Esophagus squamous epithelium (tissue), 5 donors: ENCODE results near the gene DNAH1. TPM values are rescaled to one million over a fixed set of nuclear protein-coding genes. Genes with fewer than 3 reads are reported as not detected.

ENCODE experiments used
- DNase-seq: peaks from one replicate; lab custom pipeline; 2025; lab: John Stamatoyannopoulos, UW
- H3K27ac ChIP-seq, 4 donors: fragments of 200-600 bp; sonication (generic); one replicate each; pipeline ENCODE4 v1.5.1; 2016 to 2019; ENCODE audit warnings: mild to moderate bottlenecking in 1 of 4
- H3K27me3 ChIP-seq, 4 donors: fragments of 200-600 bp; sonication (generic); 1 replicate in 3 of 4; 2 replicates in 1 of 4; pipeline versions ENCODE4 v1.5.1 to v1.6.0; 2017 to 2021; ENCODE audit warnings: antibody characterized with exemption in 1 of 4
- H3K36me3 ChIP-seq, 3 donors: fragments of 200-600 bp; sonication (generic); one replicate each; pipeline ENCODE4 v1.5.1; 2016 to 2019
- H3K4me1 ChIP-seq, 3 donors: fragments of 200-600 bp; sonication (generic); one replicate each; pipeline ENCODE4 v1.5.1; 2017 to 2019
- H3K4me3 ChIP-seq, 4 donors: fragments of 200-600 bp; sonication (generic); 1 replicate in 3 of 4; 2 replicates in 1 of 4; pipeline ENCODE4 v1.5.1; 2016 to 2019; ENCODE audit warnings: mild to moderate bottlenecking in 2 of 4, moderate library complexity in 1 of 4
- H3K9me3 ChIP-seq, 3 donors: fragments of 200-600 bp; sonication (generic); one replicate each; pipeline ENCODE4 v1.5.1; 2016 to 2019
- POLR2A ChIP-seq, 4 donors: fragments of 450-650 bp; IDR thresholded peaks; one replicate each; pipeline ENCODE4 v1.6.1; 2017; ENCODE audit warnings: antibody characterized with exemption in 4 of 4, mild to moderate bottlenecking in 4 of 4, moderate library complexity in 3 of 4
- WGBS, 2 donors: methylation state at CpG; one replicate each; pipeline ENCODE4 v1.1.5; 2018; 5-methylcytosine and 5-hydroxymethylcytosine counted together
- intact Hi-C: fragments of 100-400 bp; cut with DNase I; formaldehyde crosslinking; loops from one replicate; pipeline ENCODE4 v1.15.0; 2022
- total RNA-seq, 4 donors: library from RNA; depleted of rRNA; stranded (reverse); fragments of >200 nt; gene quantifications; one replicate each; pipeline ENCODE4 v1.1.0, GENCODE V29; 2016
- TF ChIP-seq, protein P1 (sequence below), 6 experiments: fragments of 450-650 bp in 4 of 6; fragments of 200-600 bp in 2 of 6; sonication (generic) in 2 of 6; IDR thresholded peaks; one replicate each; pipeline ENCODE4 v1.5.1; 2016 to 2019; ENCODE audit warnings: antibody characterized with exemption in 6 of 6, mild to moderate bottlenecking in 4 of 6, moderate library complexity in 4 of 6
- donor health status: DM: yes; HTN: yes; CAD: no.

The DNAH1 gene
- total RNA-seq, 4 donors from 2014 or later, result 1.3 to 5.9 (median 1.9) TPM

DNA sequence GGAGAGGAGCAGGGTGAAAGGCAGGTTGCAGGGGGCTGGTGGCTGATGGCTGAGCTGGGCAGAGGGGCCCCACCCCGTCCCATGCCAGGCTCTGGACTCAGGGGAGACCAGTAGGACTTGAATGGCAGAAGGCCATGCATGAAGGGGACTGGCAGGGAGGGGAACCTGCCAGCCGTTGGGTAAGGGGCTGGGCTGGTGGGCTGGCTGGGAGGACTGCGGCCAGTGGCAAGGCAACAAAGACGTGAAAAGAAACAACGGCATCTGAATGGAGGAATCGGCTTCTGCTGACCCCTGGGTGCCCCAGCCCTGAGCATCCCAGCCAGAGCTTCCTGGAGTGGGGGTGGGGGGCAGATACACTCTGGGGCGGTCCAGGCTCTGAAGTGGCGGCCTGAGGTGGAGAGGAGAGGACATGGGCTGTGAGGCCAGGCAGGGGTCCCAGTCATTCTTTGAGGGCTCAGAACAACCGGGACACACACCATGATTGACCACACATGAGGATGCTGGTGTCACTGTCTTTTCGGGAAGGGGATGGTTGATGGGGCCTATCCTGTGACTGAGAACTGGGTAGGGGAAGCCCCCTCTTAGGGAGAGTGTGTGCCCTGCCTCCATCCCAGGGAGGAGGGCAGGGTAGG lies 16.8 kb upstream of the DNAH1 start:
- DNase-seq, result no peak
- TF ChIP-seq, protein P1, sequence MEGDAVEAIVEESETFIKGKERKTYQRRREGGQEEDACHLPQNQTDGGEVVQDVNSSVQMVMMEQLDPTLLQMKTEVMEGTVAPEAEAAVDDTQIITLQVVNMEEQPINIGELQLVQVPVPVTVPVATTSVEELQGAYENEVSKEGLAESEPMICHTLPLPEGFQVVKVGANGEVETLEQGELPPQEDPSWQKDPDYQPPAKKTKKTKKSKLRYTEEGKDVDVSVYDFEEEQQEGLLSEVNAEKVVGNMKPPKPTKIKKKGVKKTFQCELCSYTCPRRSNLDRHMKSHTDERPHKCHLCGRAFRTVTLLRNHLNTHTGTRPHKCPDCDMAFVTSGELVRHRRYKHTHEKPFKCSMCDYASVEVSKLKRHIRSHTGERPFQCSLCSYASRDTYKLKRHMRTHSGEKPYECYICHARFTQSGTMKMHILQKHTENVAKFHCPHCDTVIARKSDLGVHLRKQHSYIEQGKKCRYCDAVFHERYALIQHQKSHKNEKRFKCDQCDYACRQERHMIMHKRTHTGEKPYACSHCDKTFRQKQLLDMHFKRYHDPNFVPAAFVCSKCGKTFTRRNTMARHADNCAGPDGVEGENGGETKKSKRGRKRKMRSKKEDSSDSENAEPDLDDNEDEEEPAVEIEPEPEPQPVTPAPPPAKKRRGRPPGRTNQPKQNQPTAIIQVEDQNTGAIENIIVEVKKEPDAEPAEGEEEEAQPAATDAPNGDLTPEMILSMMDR (IDR thresholded peaks at IDR 0.05), result no peak
- no peak for TF ChIP-seq POLR2A (IDR thresholded peaks at IDR 0.05)
- 53 to 70% methylated on average over 8 of the region's 10 CpGs for WGBS, 2 donors
- H3K4me1 ChIP-seq, result peaks cover 0 to 17% (median 0%) of the 10 kb centered on the region in 3 donors
- H3K36me3 ChIP-seq, result peaks cover 0 to 12% (median 0%) of the 10 kb centered on the region in 3 donors
- no peak overlapping the region for H3K4me3 ChIP-seq
- H3K27ac ChIP-seq, result no peak overlapping the region
- no peaks in the 10 kb centered on the region for H3K27me3 ChIP-seq
- no peaks in the 10 kb centered on the region for H3K9me3 ChIP-seq
- intact Hi-C loops, result no loop called here

DNA sequence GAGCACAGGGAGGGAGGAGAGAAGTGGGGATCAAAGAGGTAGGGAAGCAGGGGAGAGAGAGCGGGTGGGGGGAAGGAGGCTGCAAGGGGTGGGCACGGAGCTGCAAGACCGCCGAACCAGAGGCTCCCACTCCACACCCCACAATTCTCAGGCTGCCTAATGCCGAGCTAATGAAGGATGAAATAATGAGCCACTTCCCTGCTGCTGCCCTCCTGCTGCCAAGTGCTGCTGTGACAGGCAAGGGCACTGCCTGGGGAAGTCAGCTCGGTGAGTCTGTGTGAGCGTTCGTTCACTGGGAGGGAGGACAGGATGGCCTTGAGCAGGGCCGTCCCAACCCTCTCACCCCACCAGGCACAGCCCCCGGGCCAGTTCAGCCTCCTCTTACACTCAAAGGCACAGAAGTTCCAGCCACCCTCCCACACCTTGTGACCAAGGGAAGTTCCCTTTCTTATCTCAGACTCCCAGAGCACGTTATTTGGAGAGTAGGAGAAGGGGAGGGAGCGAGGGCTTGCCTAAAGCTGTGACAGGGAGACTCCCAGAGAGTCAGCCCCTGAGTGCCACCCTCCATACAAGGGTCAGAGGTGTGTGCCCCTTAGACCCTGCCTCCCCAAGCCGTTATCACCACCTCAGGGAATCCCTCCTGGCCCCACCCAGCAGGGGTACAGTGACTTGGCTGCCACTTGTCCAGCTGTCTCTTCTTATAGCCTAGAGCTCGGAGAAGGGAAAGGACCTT lies 16.1 kb upstream of the DNAH1 start:
- 25 to 31% methylated on average over 7 of the region's 14 CpGs for WGBS, 2 donors
- Histone ChIP-seq H3K27ac (no peak overlapping the region), H3K4me1 (peaks cover 0 to 17% (median 0%) of the 10 kb centered on the region in 3 donors), H3K27me3 (no peaks in the 10 kb centered on the region), H3K36me3 (peaks cover 0 to 5% (median 0%) of the 10 kb centered on the region in 3 donors), H3K4me3 (no peak overlapping the region), H3K9me3 (no peaks in the 10 kb centered on the region)
- intact Hi-C loops, result no loop called here
- no peak for DNase-seq
- no peak for TF ChIP-seq POLR2A (IDR thresholded peaks at IDR 0.05)
- TF ChIP-seq, protein P1 (IDR thresholded peaks at IDR 0.05), result peak in 1 of 6 experiments; percentile 4

DNA sequence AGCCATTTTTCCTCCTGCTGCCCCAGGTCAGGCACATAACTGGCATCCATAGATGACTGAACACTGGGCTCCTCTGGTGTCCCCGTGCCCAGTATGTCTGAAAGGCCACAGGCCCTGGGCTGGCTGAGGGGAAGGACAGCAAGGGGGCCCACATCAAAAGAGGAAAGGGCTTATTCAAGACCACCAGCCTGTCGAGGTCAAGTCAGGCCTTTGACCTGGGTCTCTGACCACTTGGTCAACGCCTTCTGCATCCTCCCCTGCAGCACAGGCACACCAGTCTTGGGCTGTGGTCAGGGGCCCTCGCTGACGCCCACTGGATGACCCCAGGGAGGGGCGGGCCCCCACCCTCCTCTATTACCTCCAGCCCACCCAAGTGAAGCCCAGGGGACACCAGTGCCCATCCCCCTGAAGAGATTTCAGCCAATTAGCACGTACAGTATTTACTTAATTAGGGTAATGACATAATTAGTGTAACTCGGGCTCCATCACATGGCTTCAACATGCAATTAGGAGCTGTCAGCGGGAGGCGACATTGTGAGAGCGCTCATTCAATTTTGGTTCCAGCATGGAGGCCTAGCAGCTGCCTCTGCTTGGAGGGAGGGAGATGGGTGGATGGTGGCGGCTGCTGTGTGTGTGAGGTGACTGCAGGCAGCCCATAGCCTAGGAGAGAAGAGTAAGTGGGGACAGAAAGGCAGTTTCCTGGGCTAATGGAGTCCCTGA lies 13.5 kb upstream of the DNAH1 start:
- intact Hi-C loops, result no loop called here
- 77 to 90% methylated on average over 5 to 6 of the region's 12 CpGs for WGBS, 2 donors
- Histone ChIP-seq H3K27ac (no peak overlapping the region), H3K4me1 (peaks cover 0 to 17% (median 0%) of the 10 kb centered on the region in 3 donors), H3K27me3 (no peaks in the 10 kb centered on the region), H3K9me3 (no peaks in the 10 kb centered on the region), H3K36me3 (no peaks in the 10 kb centered on the region), H3K4me3 (no peak overlapping the region)
- no peak for DNase-seq
- TF ChIP-seq, protein P1 (IDR thresholded peaks at IDR 0.05), result no peak
- no peak for TF ChIP-seq POLR2A (IDR thresholded peaks at IDR 0.05)

DNA sequence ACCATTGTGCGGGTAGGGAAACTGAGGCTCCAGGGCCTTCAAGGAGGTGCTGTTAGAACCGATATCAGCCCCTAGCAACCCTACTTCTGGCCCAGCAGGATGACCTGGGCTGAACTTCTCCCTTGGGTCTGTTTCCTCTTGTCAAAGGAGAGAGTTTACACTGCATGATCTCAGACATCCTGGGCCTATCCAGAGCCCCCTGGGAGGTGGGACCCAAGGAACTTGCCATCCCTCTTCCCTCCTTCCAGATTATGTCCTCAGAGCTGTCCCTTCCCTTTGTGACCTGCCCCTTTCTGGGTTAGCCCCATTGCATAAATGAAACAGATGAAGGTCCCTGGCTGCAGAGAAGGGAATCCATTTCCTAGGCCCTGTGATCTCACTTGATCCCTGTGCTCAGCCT lies 12.3 kb upstream of the DNAH1 start:
- intact Hi-C loops, result no loop called here
- no peaks in the 10 kb centered on the region for H3K27me3 ChIP-seq
- no peak overlapping the region for H3K4me3 ChIP-seq
- no peak overlapping the region for H3K27ac ChIP-seq
- H3K9me3 ChIP-seq, result no peaks in the 10 kb centered on the region
- no peaks in the 10 kb centered on the region for H3K36me3 ChIP-seq
- DNase-seq, result no peak
- TF ChIP-seq POLR2A (IDR thresholded peaks at IDR 0.05), result no peak
- TF ChIP-seq, protein P1 (IDR thresholded peaks at IDR 0.05), result no peak
- H3K4me1 ChIP-seq, result peaks cover 0 to 13% (median 0%) of the 10 kb centered on the region in 3 donors
- WGBS, 2 donors, result 92% methylated on average over 2 of the region's 2 CpGs; no CpG with 5 or more reads in 1 of the 2 donors
